Measurements from ENCODE around the gene PPOX. TPM values are rescaled to one million over a fixed set of nuclear protein-coding genes. Genes with fewer than 3 reads are reported as not detected.

Gene PPOX
- total RNA-seq, 4 donors from 2014 or later: 22.2 to 75.2 (median 37.2) TPM

GRCh38 chr1:161175771-161176453 lies 9.7 kb downstream of the PPOX start:
- no peak for TF ChIP-seq EP300 (IDR thresholded peaks at IDR 0.05)
- no peak for TF ChIP-seq POLR2AphosphoS5 (IDR thresholded peaks at IDR 0.05)
- no peak for TF ChIP-seq POLR2A (IDR thresholded peaks at IDR 0.05)
- no peak for TF ChIP-seq CTCF (IDR thresholded peaks at IDR 0.05)
- peaks cover 47% of the 10 kb centered on the region for H3K36me3 ChIP-seq
- H3K9me3 ChIP-seq: no peaks in the 10 kb centered on the region
- peak overlapping the region; percentile 71 for H3K4me3 ChIP-seq
- H3K4me1 ChIP-seq: peaks cover 51% of the 10 kb centered on the region
- H3K27me3 ChIP-seq: no peaks in the 10 kb centered on the region
- no peak for DNase-seq (ENCODE audit: low spot score in 2 of 2)
- no peak overlapping the region for H3K27ac ChIP-seq
- WGBS: 83% methylated on average over 10 of the region's 10 CpGs

- H3K36me3 ChIP-seq: peaks cover 41% of the 10 kb centered on the region
- TF ChIP-seq POLR2A (IDR thresholded peaks at IDR 0.05): no peak
- TF ChIP-seq CTCF (IDR thresholded peaks at IDR 0.05): no peak
- TF ChIP-seq EP300 (IDR thresholded peaks at IDR 0.05): no peak
- no peak for TF ChIP-seq POLR2AphosphoS5 (IDR thresholded peaks at IDR 0.05)
- peak overlapping the region; percentile 71 for H3K4me3 ChIP-seq
- peak overlapping the region; percentile 86 for H3K27ac ChIP-seq
- no peak for DNase-seq (ENCODE audit: low spot score in 2 of 2)
- 10% methylated on average over 17 of the region's 17 CpGs for WGBS
- peaks cover 51% of the 10 kb centered on the region for H3K4me1 ChIP-seq
- H3K9me3 ChIP-seq: no peaks in the 10 kb centered on the region
- H3K27me3 ChIP-seq: no peaks in the 10 kb centered on the region
Observed at GRCh38 chr1:161176468-161177111, 10.4 kb downstream of the PPOX start.

- Histone ChIP-seq H3K4me3 (peak within 1 kb of the TSS; percentile 71), H3K27ac (peak within 1 kb of the TSS; percentile 86), H3K9me3 (no peaks in the 10 kb centered on the region), H3K36me3 (peaks cover 33% of the 10 kb centered on the region), H3K4me1 (peaks cover 52% of the 10 kb centered on the region), H3K27me3 (no peaks in the 10 kb centered on the region)
- peak; percentile 94 for DNase-seq (ENCODE audit: low spot score in 2 of 2)
- WGBS: 6% methylated on average over 28 of the region's 50 CpGs
- TF ChIP-seq POLR2A (IDR thresholded peaks at IDR 0.05) (peak in 1 of 2 donors; percentile 81), POLR2AphosphoS5 (IDR thresholded peaks at IDR 0.05) (peak in 2 of 3 donors; percentile 46 to 69), CTCF (IDR thresholded peaks at IDR 0.05) (no peak), EP300 (IDR thresholded peaks at IDR 0.05) (no peak)
Observed at GRCh38 chr1:161177112-161177935, 11.1 kb downstream of the PPOX start, which contains the start of gene B4GALT3. Gene B4GALT3, minus strand, starts transcription at chr1:161177507. Its CDS starts 1,447 bp downstream, at chr1:161176060.

- WGBS: 58% methylated on average over 9 of the region's 9 CpGs
- Histone ChIP-seq H3K36me3 (peaks cover 28% of the 10 kb centered on the region), H3K27me3 (no peaks in the 10 kb centered on the region), H3K4me1 (peaks cover 52% of the 10 kb centered on the region), H3K9me3 (no peaks in the 10 kb centered on the region), H3K4me3 (peak overlapping the region; percentile 71), H3K27ac (peak overlapping the region; percentile 86)
- no peak for TF ChIP-seq EP300 (IDR thresholded peaks at IDR 0.05)
- no peak for TF ChIP-seq POLR2AphosphoS5 (IDR thresholded peaks at IDR 0.05)
- TF ChIP-seq CTCF (IDR thresholded peaks at IDR 0.05): no peak
- no peak for TF ChIP-seq POLR2A (IDR thresholded peaks at IDR 0.05)
- DNase-seq (ENCODE audit: low spot score in 2 of 2): no peak
Observed at GRCh38 chr1:161177936-161178244, 11.7 kb downstream of the PPOX start.

- Histone ChIP-seq H3K4me3 (no peak overlapping the region), H3K9me3 (no peaks in the 10 kb centered on the region), H3K27me3 (no peaks in the 10 kb centered on the region), H3K4me1 (peaks cover 52% of the 10 kb centered on the region), H3K27ac (no peak overlapping the region), H3K36me3 (peaks cover 12% of the 10 kb centered on the region)
- 65% methylated on average over 3 of the region's 3 CpGs for WGBS
- no peak for DNase-seq (ENCODE audit: low spot score in 2 of 2)
- no peak for TF ChIP-seq CTCF (IDR thresholded peaks at IDR 0.05)
- no peak for TF ChIP-seq POLR2AphosphoS5 (IDR thresholded peaks at IDR 0.05)
- TF ChIP-seq EP300 (IDR thresholded peaks at IDR 0.05): no peak
- TF ChIP-seq POLR2A (IDR thresholded peaks at IDR 0.05): no peak
Observed at GRCh38 chr1:161179698-161180097, 13.5 kb downstream of the PPOX start.
